Gastrocnemius medialis (tissue), 4 donors: ENCODE measurements around the gene C19orf73.

Experiments used
- POLR2A ChIP-seq, 2 donors: fragments of 450-650 bp; IDR thresholded peaks; one replicate each; pipeline ENCODE4 v1.6.1; 2017; ENCODE audit warnings: antibody characterized with exemption in 2 of 2, mild to moderate bottlenecking in 2 of 2, moderate library complexity in 2 of 2
- TF ChIP-seq, protein P1 (sequence below), 5 experiments: fragments of 450-650 bp in 3 of 5; fragments of 200-600 bp in 2 of 5; sonication (generic) in 2 of 5; IDR thresholded peaks in 4 of 5; conservative IDR thresholded peaks in 1 of 5; 1 replicate in 4 of 5; 2 replicates in 1 of 5; pipeline ENCODE4 v1.5.1; 2016 to 2019; ENCODE audit warnings: antibody characterized with exemption in 5 of 5, mild to moderate bottlenecking in 3 of 5, moderate library complexity in 3 of 5

DNA sequence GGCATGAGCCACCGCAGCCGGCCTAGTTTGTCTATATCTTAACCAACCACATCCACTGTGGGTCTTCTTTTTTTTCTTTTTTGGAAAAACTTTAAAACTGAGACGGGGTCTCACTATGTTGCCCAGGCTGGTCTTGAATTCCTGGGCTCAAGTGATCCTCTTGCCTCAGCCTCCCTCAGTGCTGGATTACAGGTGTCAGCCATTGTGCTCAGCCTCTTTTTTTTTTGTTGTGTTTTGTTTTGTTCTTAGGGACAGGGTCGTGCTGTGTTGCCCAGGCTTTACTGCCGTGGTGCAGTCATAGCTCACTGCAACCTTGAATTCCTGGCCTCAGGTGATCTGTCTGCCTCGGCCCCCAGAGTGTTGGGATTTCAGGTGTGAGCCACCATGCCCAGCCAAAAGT is 26.3 kb downstream of the C19orf73 start:
- TF ChIP-seq, protein P1, sequence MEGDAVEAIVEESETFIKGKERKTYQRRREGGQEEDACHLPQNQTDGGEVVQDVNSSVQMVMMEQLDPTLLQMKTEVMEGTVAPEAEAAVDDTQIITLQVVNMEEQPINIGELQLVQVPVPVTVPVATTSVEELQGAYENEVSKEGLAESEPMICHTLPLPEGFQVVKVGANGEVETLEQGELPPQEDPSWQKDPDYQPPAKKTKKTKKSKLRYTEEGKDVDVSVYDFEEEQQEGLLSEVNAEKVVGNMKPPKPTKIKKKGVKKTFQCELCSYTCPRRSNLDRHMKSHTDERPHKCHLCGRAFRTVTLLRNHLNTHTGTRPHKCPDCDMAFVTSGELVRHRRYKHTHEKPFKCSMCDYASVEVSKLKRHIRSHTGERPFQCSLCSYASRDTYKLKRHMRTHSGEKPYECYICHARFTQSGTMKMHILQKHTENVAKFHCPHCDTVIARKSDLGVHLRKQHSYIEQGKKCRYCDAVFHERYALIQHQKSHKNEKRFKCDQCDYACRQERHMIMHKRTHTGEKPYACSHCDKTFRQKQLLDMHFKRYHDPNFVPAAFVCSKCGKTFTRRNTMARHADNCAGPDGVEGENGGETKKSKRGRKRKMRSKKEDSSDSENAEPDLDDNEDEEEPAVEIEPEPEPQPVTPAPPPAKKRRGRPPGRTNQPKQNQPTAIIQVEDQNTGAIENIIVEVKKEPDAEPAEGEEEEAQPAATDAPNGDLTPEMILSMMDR (IDR thresholded peaks at IDR 0.05 in 4 of 5, conservative IDR thresholded peaks at IDR 0.05 in 1 of 5): no peak
- no peak for TF ChIP-seq POLR2A (IDR thresholded peaks at IDR 0.05)
